Left renal cortex interstitium (tissue), 4 donors: ENCODE measurements around the gene TTC7B. TPM values are rescaled to one million over a fixed set of nuclear protein-coding genes. Genes with fewer than 3 reads are reported as not detected.

Experiments
- DNase-seq, 4 donors: peaks; one replicate each; pipeline ENCODE4 v3.0.0-alpha.2; 2013; ENCODE audit warnings: low read depth in 4 of 4, low spot score in 2 of 4, missing footprints in 1 of 4
- polyA plus RNA-seq, 4 donors: library from polyadenylated mRNA; unstranded; fragments of 120-200 nt; gene quantifications; one replicate each; pipeline ENCODE4 v1.2.1, GENCODE V29; 2013; ENCODE audit not compliant: insufficient read length in 4 of 4

Gene TTC7B
- polyA plus RNA-seq, 4 donors = 42.1 to 52.1 (median 45.3) TPM

GRCh38 chr14:90582166-90582565 lies 234.1 kb downstream of the TTC7B start:
- DNase-seq = no peak

GRCh38 chr14:90581745-90582144 lies 234.5 kb downstream of the TTC7B start:
- DNase-seq = no peak

- DNase-seq = no peak
Observed at GRCh38 chr14:90580377-90581335, 235.6 kb downstream of the TTC7B start.

- DNase-seq = no peak
Observed at GRCh38 chr14:90579816-90580215, 236.4 kb downstream of the TTC7B start.

GRCh38 chr14:90579088-90579487 lies 237.1 kb downstream of the TTC7B start:
- no peak for DNase-seq

GRCh38 chr14:90578283-90578985 lies 237.8 kb downstream of the TTC7B start:
- DNase-seq = no peak

GRCh38 chr14:90577661-90578282 lies 238.5 kb downstream of the TTC7B start:
- no peak for DNase-seq

- no peak for DNase-seq
Observed at GRCh38 chr14:90576981-90577660, 239.1 kb downstream of the TTC7B start.

- DNase-seq = no peak
Observed at GRCh38 chr14:90576581-90576980, 239.6 kb downstream of the TTC7B start.

- no peak for DNase-seq
Observed at GRCh38 chr14:90575781-90576180, 240.4 kb downstream of the TTC7B start.

- no peak for DNase-seq
Observed at GRCh38 chr14:90575336-90575735, 240.9 kb downstream of the TTC7B start.

- DNase-seq = no peak
Observed at GRCh38 chr14:90574188-90575131, 241.8 kb downstream of the TTC7B start.

GRCh38 chr14:90573385-90574105 lies 242.7 kb downstream of the TTC7B start:
- DNase-seq = no peak

GRCh38 chr14:90572441-90573150 lies 243.6 kb downstream of the TTC7B start:
- DNase-seq = no peak

- no peak for DNase-seq
Observed at GRCh38 chr14:90571149-90571947, 244.9 kb downstream of the TTC7B start.

GRCh38 chr14:90570461-90570860 lies 245.8 kb downstream of the TTC7B start:
- DNase-seq = no peak

- no peak for DNase-seq
Observed at GRCh38 chr14:90569606-90570387, 246.4 kb downstream of the TTC7B start.
